ENCODE measurements around the gene GINS2. TPM values are rescaled to one million over a fixed set of nuclear protein-coding genes. Genes with fewer than 3 reads are reported as not detected.

The GINS2 gene
- total RNA-seq, result 1 to 10 TPM; 2.5 to 3.1 TPM
- polyA plus RNA-seq, result 1 to 10 TPM; 1.6 to 2.4 TPM
- long read RNA-seq, donor 1, transcript GINS2-201 (5 exons, 2,673 nt), result major isoform, 22 of 22 reads
- long read RNA-seq, donor 1, partial matches to known transcripts, result 0 of 22 reads
- long read RNA-seq, donor 1, other reads (novel, unspliced or antisense), result 0 of 22 reads
- long read RNA-seq, donor 2, partial matches to known transcripts, result 86 of 89 reads
- long read RNA-seq, donor 2, other reads (novel, unspliced or antisense), result 0 of 89 reads
- long read RNA-seq, donor 3, transcript GINS2-201 (5 exons, 2,673 nt), result major isoform, 7 of 7 reads
- long read RNA-seq, donor 3, partial matches to known transcripts, result 0 of 7 reads
- long read RNA-seq, donor 3, other reads (novel, unspliced or antisense), result 0 of 7 reads
- long read RNA-seq, donor 4, transcript GINS2-201 (5 exons, 2,673 nt), result major isoform, 20 of 20 reads
- long read RNA-seq, donor 4, partial matches to known transcripts, result 0 of 20 reads
- long read RNA-seq, donor 4, other reads (novel, unspliced or antisense), result 0 of 20 reads
- long read RNA-seq, donor 5, transcript GINS2-201 (5 exons, 2,673 nt), result major isoform, 20 of 20 reads
- long read RNA-seq, donor 5, partial matches to known transcripts, result 0 of 20 reads
- long read RNA-seq, donor 5, other reads (novel, unspliced or antisense), result 0 of 20 reads

GRCh38 chr16:85688586-85689284 lies at the start of gene GINS2:
Gene GINS2, minus strand, starts transcription at chr16:85688954. Its CDS starts 56 bp downstream, at chr16:85688898.
- WGBS, 2 donors, result 1 to 2% methylated on average over 64 to 86 of the region's 86 CpGs

GRCh38 chr16:85736921-85737320 lies 48.2 kb upstream of the GINS2 start:
- H3K9me3 ChIP-seq (ENCODE audit: control insufficient read depth in 4 of 4, insufficient read depth in 3 of 4, low read length in 3 of 4), result no peaks in the 10 kb centered on the region
- TF ChIP-seq CTCF (IDR thresholded peaks at IDR 0.05; ENCODE audit: control extremely low read depth, extremely low read depth), result no peak
- H3K27me3 ChIP-seq (ENCODE audit: control insufficient read depth in 3 of 3, insufficient read depth in 3 of 3, low read length in 2 of 3), result no peaks in the 10 kb centered on the region
- H3K27ac ChIP-seq (ENCODE audit: low read depth in 1 of 2, low read length in 1 of 2), result no peak overlapping the region
- no peaks in the 10 kb centered on the region for H3K4me1 ChIP-seq (ENCODE audit: control insufficient read depth in 5 of 5, insufficient read depth in 5 of 5, low read length in 5 of 5)
- 75 to 86% methylated on average over 9 of the region's 9 CpGs for WGBS, 2 donors
- peaks cover 0 to 3% (median 0%) of the 10 kb centered on the region in 4 donors for H3K36me3 ChIP-seq (ENCODE audit: control insufficient read depth in 4 of 4, insufficient read depth in 4 of 4, low read length in 4 of 4)
- DNase-seq (no peak), ATAC-seq (ENCODE audit: insufficient read depth, low FRiP score) (no peak)
- H3K4me3 ChIP-seq, result no peak overlapping the region
- H3K9ac ChIP-seq (ENCODE audit: insufficient read depth in 1 of 2, low read length in 2 of 2), result no peak overlapping the region

More at GRCh38 chr16:85688586-85689284, at the start of gene GINS2:
- H3K9me3 ChIP-seq (ENCODE audit: control insufficient read depth in 4 of 4, insufficient read depth in 3 of 4, low read length in 3 of 4), result no peaks in the 10 kb centered on the region
- no peak for TF ChIP-seq CTCF (IDR thresholded peaks at IDR 0.05; ENCODE audit: control extremely low read depth, extremely low read depth)
- H3K4me1 ChIP-seq (ENCODE audit: control insufficient read depth in 5 of 5, insufficient read depth in 5 of 5, low read length in 5 of 5), result peaks cover 0 to 12% (median 4%) of the 10 kb centered on the region in 5 donors
- peak; percentile 99 for ATAC-seq (ENCODE audit: insufficient read depth, low FRiP score)
- no peaks in the 10 kb centered on the region for H3K36me3 ChIP-seq (ENCODE audit: control insufficient read depth in 4 of 4, insufficient read depth in 4 of 4, low read length in 4 of 4)
- DNase-seq, result peak; percentile 90 to 95 (median 92)
- H3K9ac ChIP-seq (ENCODE audit: insufficient read depth in 1 of 2, low read length in 2 of 2), result no peak within 1 kb of the TSS
- no peaks in the 10 kb centered on the region for H3K27me3 ChIP-seq (ENCODE audit: control insufficient read depth in 3 of 3, insufficient read depth in 3 of 3, low read length in 2 of 3)
- peak within 1 kb of the TSS; percentile 70 for H3K4me3 ChIP-seq
- no peak within 1 kb of the TSS for H3K27ac ChIP-seq (ENCODE audit: low read depth in 1 of 2, low read length in 1 of 2)

GRCh38 chr16:85735946-85736345 lies 47.2 kb upstream of the GINS2 start:
- TF ChIP-seq CTCF (IDR thresholded peaks at IDR 0.05; ENCODE audit: control extremely low read depth, extremely low read depth), result no peak
- peaks cover 0 to 1% (median 0%) of the 10 kb centered on the region in 4 donors for H3K36me3 ChIP-seq (ENCODE audit: control insufficient read depth in 4 of 4, insufficient read depth in 4 of 4, low read length in 4 of 4)
- DNase-seq, result no peak
- no peak overlapping the region for H3K4me3 ChIP-seq
- ATAC-seq (ENCODE audit: insufficient read depth, low FRiP score), result no peak
- 68 to 73% methylated on average over 6 of the region's 6 CpGs for WGBS, 2 donors
- no peaks in the 10 kb centered on the region for H3K27me3 ChIP-seq (ENCODE audit: control insufficient read depth in 3 of 3, insufficient read depth in 3 of 3, low read length in 2 of 3)
- H3K9me3 ChIP-seq (ENCODE audit: control insufficient read depth in 4 of 4, insufficient read depth in 3 of 4, low read length in 3 of 4), result no peaks in the 10 kb centered on the region
- no peak overlapping the region for H3K27ac ChIP-seq (ENCODE audit: low read depth in 1 of 2, low read length in 1 of 2)
- H3K4me1 ChIP-seq (ENCODE audit: control insufficient read depth in 5 of 5, insufficient read depth in 5 of 5, low read length in 5 of 5), result no peaks in the 10 kb centered on the region
- no peak overlapping the region for H3K9ac ChIP-seq (ENCODE audit: insufficient read depth in 1 of 2, low read length in 2 of 2)
